GM23248 (cell line): ENCODE results near the gene LZTS2.

Experiments used
- EZH2 ChIP-seq: fragments of 200-600 bp; sonication (generic); IDR thresholded peaks from 2 replicates; pipeline ENCODE4 v1.6.1; 2018; ENCODE audit warnings: antibody characterized with exemption, mild to moderate bottlenecking; ENCODE audit not compliant: insufficient read depth, poor library complexity, severe bottlenecking
- EZH2phosphoT487 ChIP-seq: fragments of 200-600 bp; sonication (generic); IDR thresholded peaks from 2 replicates; pipeline ENCODE4 v1.6.1; 2018; ENCODE audit warnings: antibody characterized with exemption, moderate library complexity, mild to moderate bottlenecking, low read depth; ENCODE audit not compliant: insufficient read depth

GRCh38 chr10:101013365-101013825 lies 13.8 kb downstream of the LZTS2 start:
- TF ChIP-seq EZH2 (no peak), EZH2phosphoT487 (no peak)
